ENCODE data around the gene KDF1.

KDF1 gene

GRCh38 chr1:26994787-26995517 lies 34.7 kb upstream of the KDF1 start:
- no peaks in the 10 kb centered on the region for H4K20me1 ChIP-seq (ENCODE audit: insufficient read depth, low read length)
- no peak overlapping the region for H3K9ac ChIP-seq (ENCODE audit: low read depth, low read length)
- TF ChIP-seq CTCF (IDR thresholded peaks at IDR 0.05; ENCODE audit: borderline replicate concordance, extremely low read depth, low read length, poor library complexity, severe bottlenecking): no peak
- TF ChIP-seq EZH2 (IDR thresholded peaks at IDR 0.05; ENCODE audit: borderline replicate concordance, low read depth, low read length, severe bottlenecking): no peak
- no peaks in the 10 kb centered on the region for H3K9me3 ChIP-seq (ENCODE audit: insufficient read depth, low read length, severe bottlenecking)
- no peaks in the 10 kb centered on the region for H3K79me2 ChIP-seq (ENCODE audit: insufficient read depth, low read length)
- H3K4me1 ChIP-seq (ENCODE audit: insufficient read depth, low read length): peaks cover 8% of the 10 kb centered on the region
- no peaks in the 10 kb centered on the region for H3K27me3 ChIP-seq (ENCODE audit: insufficient read depth, low read length, poor library complexity)
- ATAC-seq (ENCODE audit: insufficient read depth, low read depth): no peak
- no peaks in the 10 kb centered on the region for H3K36me3 ChIP-seq (ENCODE audit: insufficient read depth, low read length)
- DNase-seq: no peak
- no peak overlapping the region for H2AFZ ChIP-seq (ENCODE audit: low read depth, low read length)
- no peak overlapping the region for H3K4me2 ChIP-seq (ENCODE audit: insufficient read depth, low read length)
- no peak overlapping the region for H3K27ac ChIP-seq (ENCODE audit: low read length)
- no peak overlapping the region for H3K4me3 ChIP-seq (ENCODE audit: low read depth in 1 of 2, low read length in 2 of 2)

GRCh38 chr1:26994020-26994786 lies 33.9 kb upstream of the KDF1 start:
- Histone ChIP-seq H2AFZ (ENCODE audit: low read depth, low read length) (no peak overlapping the region), H3K4me1 (ENCODE audit: insufficient read depth, low read length) (peaks cover 8% of the 10 kb centered on the region), H3K9ac (ENCODE audit: low read depth, low read length) (no peak overlapping the region), H3K27ac (ENCODE audit: low read length) (no peak overlapping the region), H4K20me1 (ENCODE audit: insufficient read depth, low read length) (no peaks in the 10 kb centered on the region), H3K9me3 (ENCODE audit: insufficient read depth, low read length, severe bottlenecking) (no peaks in the 10 kb centered on the region), H3K4me2 (ENCODE audit: insufficient read depth, low read length) (no peak overlapping the region), H3K4me3 (ENCODE audit: low read depth in 1 of 2, low read length in 2 of 2) (no peak overlapping the region), H3K27me3 (ENCODE audit: insufficient read depth, low read length, poor library complexity) (no peaks in the 10 kb centered on the region), H3K36me3 (ENCODE audit: insufficient read depth, low read length) (no peaks in the 10 kb centered on the region), H3K79me2 (ENCODE audit: insufficient read depth, low read length) (no peaks in the 10 kb centered on the region)
- ATAC-seq (ENCODE audit: insufficient read depth, low read depth): no peak
- TF ChIP-seq EZH2 (IDR thresholded peaks at IDR 0.05; ENCODE audit: borderline replicate concordance, low read depth, low read length, severe bottlenecking): no peak
- no peak for TF ChIP-seq CTCF (IDR thresholded peaks at IDR 0.05; ENCODE audit: borderline replicate concordance, extremely low read depth, low read length, poor library complexity, severe bottlenecking)
- no peak for DNase-seq

GRCh38 chr1:26993237-26994019 lies 33.2 kb upstream of the KDF1 start, which contains the start of gene TRNP1:
Gene TRNP1, plus strand, starts transcription at chr1:26993692. Its CDS starts 95 bp downstream, at chr1:26993787.
- DNase-seq (no peak), ATAC-seq (ENCODE audit: insufficient read depth, low read depth) (no peak)
- Histone ChIP-seq H3K27ac (ENCODE audit: low read length) (no peak within 1 kb of the TSS), H3K9me3 (ENCODE audit: insufficient read depth, low read length, severe bottlenecking) (no peaks in the 10 kb centered on the region), H3K4me2 (ENCODE audit: insufficient read depth, low read length) (no peak within 1 kb of the TSS), H3K4me3 (ENCODE audit: low read depth in 1 of 2, low read length in 2 of 2) (no peak within 1 kb of the TSS), H3K27me3 (ENCODE audit: insufficient read depth, low read length, poor library complexity) (no peaks in the 10 kb centered on the region), H3K9ac (ENCODE audit: low read depth, low read length) (no peak within 1 kb of the TSS), H3K36me3 (ENCODE audit: insufficient read depth, low read length) (no peaks in the 10 kb centered on the region), H2AFZ (ENCODE audit: low read depth, low read length) (no peak within 1 kb of the TSS), H3K79me2 (ENCODE audit: insufficient read depth, low read length) (no peaks in the 10 kb centered on the region), H3K4me1 (ENCODE audit: insufficient read depth, low read length) (peaks cover 8% of the 10 kb centered on the region), H4K20me1 (ENCODE audit: insufficient read depth, low read length) (no peaks in the 10 kb centered on the region)
- TF ChIP-seq EZH2 (IDR thresholded peaks at IDR 0.05; ENCODE audit: borderline replicate concordance, low read depth, low read length, severe bottlenecking): no peak
- TF ChIP-seq CTCF (IDR thresholded peaks at IDR 0.05; ENCODE audit: borderline replicate concordance, extremely low read depth, low read length, poor library complexity, severe bottlenecking): no peak

All from DND-41 (cell line).